HG03442 (cell line): ENCODE results near the gene EIF4G3.
"Not testable (repeated sequence)": the region's sequence is repeated elsewhere in the genome, so short reads cannot be mapped to it uniquely, and the experiment has no call there.

Source experiments
- ATAC-seq: cut with Tn5 transposase; IDR thresholded peaks from one replicate; pipeline ENCODE4 v1.9.1; 2021; ENCODE audit warnings: mild to moderate bottlenecking, moderate library complexity; ENCODE audit not compliant: unreplicated experiment

Gene EIF4G3

GRCh38 chr1:20893931-20894330, 282.8 kb downstream of the EIF4G3 start:
- ATAC-seq, result no peak

GRCh38 chr1:20891091-20891490, 285.6 kb downstream of the EIF4G3 start:
- ATAC-seq, result no peak

GRCh38 chr1:20887246-20887645, 289.5 kb downstream of the EIF4G3 start:
- no peak for ATAC-seq

- no peak for ATAC-seq
Observed at GRCh38 chr1:20885121-20885520, 291.6 kb downstream of the EIF4G3 start.

- ATAC-seq, result no peak
Observed at GRCh38 chr1:20884513-20884912, 292.2 kb downstream of the EIF4G3 start.

- ATAC-seq, result no peak
Observed at GRCh38 chr1:20883766-20884165, 292.9 kb downstream of the EIF4G3 start.

GRCh38 chr1:20882837-20883236, 293.9 kb downstream of the EIF4G3 start:
- ATAC-seq, result no peak

- no peak for ATAC-seq
Observed at GRCh38 chr1:20878799-20879198, 297.9 kb downstream of the EIF4G3 start.

- no peak for ATAC-seq
Observed at GRCh38 chr1:20875198-20875973, 301.3 kb downstream of the EIF4G3 start.

GRCh38 chr1:20873311-20873710, 303.4 kb downstream of the EIF4G3 start:
- ATAC-seq, result no peak

- ATAC-seq, result no peak
Observed at GRCh38 chr1:20871419-20871818, 305.3 kb downstream of the EIF4G3 start.

- ATAC-seq, result no peak
Observed at GRCh38 chr1:20870718-20871117, 306.0 kb downstream of the EIF4G3 start.

GRCh38 chr1:20868263-20868662, 308.4 kb downstream of the EIF4G3 start:
- no peak for ATAC-seq

GRCh38 chr1:20867847-20868246, 308.9 kb downstream of the EIF4G3 start:
- no peak for ATAC-seq

GRCh38 chr1:20867062-20867461, 309.6 kb downstream of the EIF4G3 start:
- no peak for ATAC-seq

GRCh38 chr1:20865001-20865400, 311.7 kb downstream of the EIF4G3 start:
- ATAC-seq, result no peak

- no peak for ATAC-seq
Observed at GRCh38 chr1:20854529-20854928, 322.2 kb downstream of the EIF4G3 start.

GRCh38 chr1:20851791-20852190, 324.9 kb downstream of the EIF4G3 start:
- ATAC-seq, result not testable (repeated sequence)

GRCh38 chr1:20850021-20850420, 326.7 kb downstream of the EIF4G3 start:
- ATAC-seq, result no peak

GRCh38 chr1:20849100-20849499, 327.6 kb downstream of the EIF4G3 start:
- ATAC-seq, result no peak

- ATAC-seq, result no peak
Observed at GRCh38 chr1:20848162-20848561, 328.5 kb downstream of the EIF4G3 start.

- no peak for ATAC-seq
Observed at GRCh38 chr1:20847611-20848080, 329.1 kb downstream of the EIF4G3 start.
